ENCODE results near the gene DRG2.

Gene DRG2

DNA sequence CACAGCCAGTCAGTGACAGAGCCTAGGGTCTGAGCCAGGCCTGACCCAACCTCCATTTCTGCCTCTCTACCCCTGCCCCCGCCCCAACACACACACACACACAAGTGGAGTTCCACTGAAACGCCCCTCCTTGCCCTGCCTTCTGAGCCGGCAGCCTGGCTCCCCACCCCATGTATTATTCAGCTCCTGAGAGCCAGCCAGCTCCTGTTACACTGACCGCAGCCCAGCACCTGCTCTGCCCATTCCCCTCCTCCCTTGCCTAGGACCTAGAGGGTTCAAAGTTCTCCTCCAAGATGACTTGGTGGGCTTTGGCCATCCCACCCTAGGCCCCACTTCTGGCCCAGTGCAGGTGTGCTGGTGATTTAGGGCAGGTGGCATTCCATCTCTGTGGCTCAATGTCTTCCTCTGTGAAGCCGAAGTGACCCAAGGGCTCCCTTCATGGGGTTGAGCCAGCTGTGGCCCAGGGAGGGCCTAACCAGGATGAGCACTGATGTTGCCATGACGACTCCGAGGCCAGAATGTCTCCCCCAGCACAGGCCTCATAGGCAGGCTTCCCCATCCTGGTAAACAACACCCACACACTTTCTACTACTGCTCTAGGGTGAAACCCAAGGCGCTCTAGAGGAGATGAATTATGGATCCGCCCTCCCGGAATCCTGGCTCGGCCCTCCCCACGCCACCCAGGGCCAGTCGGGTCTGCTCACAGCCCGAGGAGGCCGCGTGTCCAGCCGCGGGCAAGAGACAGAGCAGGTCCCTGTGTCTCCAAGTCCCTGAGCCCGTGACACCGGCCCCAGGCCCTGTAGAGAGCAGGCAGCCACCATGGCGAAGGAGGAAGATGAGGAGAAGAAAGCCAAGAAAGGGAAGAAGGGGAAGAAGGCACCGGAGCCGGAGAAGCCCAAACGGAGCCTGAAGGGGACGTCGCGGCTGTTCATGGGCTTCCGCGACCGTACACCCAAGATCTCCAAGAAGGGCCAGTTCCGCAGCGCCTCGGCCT is 30.5 kb downstream of the DRG2 start:
- no peak for DNase-seq

DNA sequence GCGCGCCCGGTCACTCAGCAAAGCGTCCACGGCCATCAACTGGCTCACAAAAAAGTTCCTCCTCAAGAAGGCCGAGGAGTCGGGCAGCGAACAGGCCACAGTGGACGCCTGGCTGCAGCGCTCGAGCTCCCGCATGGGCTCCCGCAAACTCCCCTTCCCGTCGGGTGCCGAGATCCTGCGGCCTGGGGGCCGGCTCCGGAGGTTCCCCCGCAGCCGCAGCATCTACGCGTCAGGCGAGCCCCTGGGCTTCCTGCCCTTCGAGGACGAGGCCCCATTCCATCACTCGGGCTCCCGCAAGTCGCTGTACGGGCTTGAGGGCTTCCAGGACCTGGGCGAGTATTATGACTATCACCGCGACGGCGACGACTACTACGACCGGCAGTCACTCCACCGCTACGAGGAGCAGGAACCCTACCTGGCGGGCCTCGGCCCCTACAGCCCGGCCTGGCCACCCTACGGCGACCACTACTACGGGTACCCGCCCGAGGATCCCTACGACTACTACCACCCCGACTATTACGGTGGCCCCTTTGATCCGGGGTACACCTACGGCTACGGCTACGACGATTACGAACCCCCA is 31.5 kb downstream of the DRG2 start:
- no peak for DNase-seq

DNA sequence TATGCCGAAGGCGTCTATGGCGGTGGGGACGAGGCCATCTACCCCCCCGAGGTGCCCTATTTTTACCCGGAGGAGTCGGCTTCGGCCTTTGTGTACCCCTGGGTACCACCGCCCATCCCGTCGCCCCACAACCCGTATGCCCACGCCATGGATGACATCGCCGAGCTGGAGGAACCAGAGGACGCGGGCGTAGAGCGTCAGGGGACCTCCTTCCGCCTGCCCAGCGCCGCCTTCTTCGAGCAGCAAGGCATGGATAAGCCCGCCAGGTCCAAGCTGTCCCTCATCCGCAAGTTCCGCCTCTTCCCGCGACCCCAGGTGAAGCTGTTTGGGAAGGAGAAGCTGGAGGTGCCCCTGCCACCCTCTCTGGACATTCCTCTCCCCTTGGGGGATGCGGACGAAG is 32.2 kb downstream of the DRG2 start:
- no peak for DNase-seq

DNA sequence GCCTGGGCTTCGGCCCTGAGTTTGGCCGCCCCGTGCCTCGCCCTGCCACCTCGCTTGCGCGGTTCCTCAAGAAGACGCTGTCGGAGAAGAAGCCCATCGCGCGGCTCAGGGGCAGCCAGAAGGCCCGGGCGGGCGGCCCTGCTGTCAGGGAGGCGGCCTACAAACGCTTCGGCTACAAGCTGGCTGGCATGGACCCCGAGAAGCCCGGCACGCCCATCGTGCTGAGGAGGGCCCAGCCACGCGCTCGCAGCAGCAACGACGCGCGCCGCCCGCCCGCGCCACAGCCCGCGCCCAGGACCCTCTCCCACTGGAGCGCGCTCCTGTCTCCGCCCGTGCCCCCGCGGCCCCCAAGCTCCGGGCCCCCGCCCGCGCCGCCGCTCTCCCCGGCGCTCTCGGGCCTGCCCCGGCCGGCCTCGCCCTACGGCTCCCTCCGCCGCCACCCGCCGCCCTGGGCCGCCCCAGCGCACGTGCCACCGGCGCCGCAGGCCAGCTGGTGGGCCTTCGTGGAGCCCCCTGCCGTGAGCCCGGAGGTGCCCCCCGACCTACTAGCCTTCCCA is 32.8 kb downstream of the DRG2 start:
- DNase-seq, result no peak

DNA sequence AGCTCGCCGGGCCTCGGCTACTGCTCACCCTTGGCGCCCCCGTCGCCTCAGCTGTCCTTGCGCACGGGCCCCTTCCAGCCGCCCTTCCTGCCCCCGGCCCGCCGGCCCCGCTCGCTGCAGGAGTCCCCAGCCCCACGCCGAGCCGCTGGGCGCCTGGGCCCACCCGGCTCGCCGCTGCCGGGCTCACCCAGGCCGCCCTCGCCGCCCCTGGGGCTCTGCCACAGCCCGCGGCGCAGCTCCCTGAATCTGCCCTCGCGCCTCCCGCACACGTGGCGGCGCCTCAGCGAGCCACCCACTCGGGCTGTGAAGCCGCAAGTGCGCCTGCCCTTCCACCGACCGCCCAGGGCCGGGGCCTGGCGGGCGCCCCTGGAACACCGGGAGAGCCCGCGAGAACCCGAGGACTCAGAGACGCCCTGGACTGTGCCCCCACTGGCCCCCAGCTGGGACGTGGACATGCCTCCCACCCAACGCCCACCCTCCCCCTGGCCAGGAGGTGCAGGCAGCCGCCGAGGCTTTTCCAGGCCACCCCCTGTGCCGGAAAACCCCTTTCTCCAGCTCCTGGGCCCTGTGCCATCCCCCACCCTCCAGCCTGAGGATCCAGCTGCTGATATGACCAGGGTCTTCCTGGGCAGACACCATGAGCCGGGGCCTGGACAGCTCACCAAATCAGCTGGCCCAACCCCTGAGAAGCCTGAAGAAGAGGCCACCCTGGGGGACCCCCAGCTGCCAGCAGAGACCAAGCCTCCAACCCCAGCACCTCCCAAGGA is 33.6 kb downstream of the DRG2 start:
- no peak for DNase-seq

DNA sequence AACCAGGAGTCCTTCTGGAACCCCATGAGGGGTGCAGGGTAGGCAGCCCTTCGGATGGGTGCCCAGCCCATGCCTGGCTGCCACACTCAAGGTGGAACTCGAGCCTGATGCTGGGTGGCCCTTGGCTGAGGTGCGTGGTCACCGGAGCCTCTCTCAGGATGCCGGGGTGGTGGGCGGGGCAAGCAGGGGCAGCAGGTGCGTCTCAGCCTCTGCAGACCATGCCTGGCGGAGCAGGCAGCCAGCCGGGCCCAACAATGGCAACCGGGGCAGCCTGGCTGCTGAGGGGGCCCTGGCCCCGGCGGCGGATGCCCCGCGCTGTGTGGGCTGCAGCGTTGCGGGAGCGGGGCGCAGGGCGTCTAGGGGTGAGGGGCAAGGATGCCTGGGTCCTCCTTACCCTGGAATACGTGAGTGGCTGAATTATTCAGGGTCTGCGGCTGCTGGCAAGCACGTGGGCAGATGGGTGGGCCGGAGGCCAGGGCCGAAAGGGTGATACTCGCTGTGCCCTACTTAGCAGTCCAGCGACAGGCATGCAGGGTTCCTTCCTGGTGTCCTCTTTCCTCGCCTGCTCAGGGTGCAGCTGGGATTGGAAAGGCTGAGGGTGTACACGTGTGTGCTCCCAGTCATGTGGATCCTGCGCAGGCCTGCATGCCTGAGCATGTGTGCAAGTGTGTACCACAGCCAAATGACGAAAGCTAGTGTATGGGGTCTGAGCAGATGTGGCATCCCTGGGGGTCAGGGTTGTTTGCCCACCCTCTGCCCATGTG is 35.4 kb downstream of the DRG2 start:
- DNase-seq, result no peak

DNA sequence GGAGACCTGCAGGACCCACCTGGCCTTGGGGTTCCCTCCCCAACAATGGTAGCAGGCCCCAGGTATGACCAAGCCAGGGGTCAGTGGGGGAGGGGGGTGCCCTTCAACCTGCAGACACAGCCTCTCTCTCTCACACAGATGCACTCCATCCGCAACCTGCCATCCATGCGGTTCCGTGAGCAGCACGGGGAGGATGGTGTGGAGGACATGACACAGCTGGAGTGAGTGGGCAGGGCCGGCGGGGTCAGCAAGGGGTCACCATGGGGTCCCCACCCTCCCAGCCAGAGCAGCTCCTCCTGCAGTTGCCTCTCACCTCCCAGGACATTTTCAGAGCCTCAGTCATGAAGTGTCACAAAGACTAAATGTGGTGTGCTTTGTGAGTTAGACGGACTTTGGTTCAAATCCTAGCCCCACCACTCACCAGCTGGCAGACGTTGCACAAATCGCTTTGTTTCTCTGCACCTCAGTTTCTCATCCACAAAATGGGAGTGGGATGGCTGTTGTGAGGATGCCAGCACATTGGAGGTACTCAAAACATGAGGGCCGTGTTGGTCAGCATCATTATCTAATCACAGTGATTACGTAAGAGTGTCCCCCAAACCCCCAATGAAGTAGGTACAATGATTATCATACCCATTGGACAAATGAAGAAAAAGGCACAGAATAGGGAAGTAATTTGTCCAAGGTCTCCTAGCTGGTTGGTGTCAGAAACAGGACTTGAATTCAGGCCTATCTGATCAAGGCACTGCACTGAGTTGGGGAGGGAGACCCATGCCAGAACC is 36.8 kb downstream of the DRG2 start:
- DNase-seq, result no peak

DNA sequence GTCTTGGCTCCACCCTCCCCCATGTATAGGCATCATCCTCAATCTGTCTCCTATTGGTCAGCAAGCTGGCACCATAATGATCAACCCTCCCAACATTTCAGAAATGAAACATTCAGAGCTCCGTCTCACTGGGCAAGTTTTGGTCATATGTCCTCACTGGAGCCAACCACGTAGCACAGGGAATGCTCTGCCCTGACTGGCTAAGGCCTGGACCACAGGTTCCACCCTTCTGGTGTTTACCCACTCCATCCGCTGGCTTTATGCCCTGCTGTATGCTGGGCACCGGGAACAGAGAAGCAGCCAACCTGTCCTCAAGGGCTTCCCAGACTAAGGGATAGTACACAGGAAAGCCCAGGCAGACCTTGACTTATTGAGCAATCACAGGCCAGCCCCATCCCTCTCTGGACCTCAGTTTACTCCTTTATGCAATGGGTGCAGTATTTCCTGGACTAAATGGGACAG is 41.3 kb downstream of the DRG2 start:
- DNase-seq, result no peak

DNA sequence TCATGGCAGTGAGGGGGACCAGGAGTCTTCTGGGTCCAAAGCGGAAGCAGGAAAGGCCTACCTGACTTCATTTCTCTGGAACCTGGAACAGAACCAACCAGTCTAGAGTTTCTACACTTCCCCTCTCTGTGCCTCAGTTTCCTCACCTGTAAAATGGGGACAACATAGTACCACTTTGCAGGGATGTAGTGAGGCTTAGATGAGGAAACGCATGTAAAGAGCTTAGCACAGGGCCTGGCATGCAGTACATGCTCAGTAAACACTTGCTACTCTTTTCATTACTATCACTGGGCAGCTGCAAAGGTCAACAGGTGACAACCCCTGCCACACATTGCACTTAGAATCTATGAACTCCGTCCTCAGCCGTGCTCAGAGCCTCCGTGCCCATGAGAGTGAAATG is 45.0 kb downstream of the DRG2 start:
- no peak for DNase-seq

DNA sequence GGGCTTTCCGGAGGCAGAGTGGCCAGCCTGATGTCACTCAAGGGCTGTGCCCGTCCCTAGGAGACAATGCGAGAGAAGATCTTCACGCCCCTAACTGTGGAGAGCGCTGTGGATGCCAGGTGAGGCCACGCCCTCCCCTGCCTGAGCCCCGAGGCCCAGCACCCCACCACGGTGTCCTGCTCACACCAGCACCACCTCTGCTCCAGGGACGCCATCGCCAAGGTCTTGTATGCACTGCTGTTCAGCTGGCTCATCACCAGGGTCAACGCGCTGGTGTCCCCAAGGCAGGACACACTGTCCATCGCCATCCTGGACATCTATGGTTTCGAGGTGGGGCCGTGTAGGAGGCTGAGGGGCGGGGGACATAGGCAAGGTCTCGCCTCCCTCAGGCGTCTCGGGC is 48.6 kb downstream of the DRG2 start:
- DNase-seq, result no peak

DNA sequence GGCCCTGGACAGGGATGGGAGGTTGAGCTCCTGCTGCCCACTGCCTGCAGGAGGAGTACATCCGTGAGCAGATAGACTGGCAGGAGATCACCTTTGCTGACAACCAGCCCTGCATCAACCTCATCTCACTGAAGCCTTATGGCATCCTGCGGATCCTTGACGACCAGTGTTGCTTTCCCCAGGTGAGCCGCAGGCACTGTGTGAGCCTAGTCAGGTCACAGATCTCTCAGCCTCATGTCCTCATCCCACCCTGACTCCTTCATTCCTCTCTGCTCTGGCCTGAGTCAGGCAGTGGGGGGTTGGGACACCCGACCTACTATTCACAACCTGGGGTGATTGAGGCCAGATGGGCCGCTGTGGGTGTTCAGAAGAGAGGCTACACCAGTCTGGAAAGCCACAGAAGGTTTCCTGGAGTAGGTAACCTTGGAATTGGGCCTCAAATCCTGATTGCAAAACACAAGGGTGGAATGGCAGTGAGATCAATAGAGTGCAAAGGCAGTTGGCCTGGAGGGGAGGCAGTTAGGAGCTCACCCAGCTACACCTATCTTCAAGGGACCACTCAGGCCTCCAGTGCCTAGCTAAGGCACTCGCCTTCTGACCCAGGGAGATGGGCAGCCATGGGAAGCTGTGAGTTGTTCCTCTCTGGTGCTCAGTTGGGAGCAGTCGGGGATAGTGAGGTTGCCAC is 50.5 kb downstream of the DRG2 start:
- no peak for DNase-seq

DNA sequence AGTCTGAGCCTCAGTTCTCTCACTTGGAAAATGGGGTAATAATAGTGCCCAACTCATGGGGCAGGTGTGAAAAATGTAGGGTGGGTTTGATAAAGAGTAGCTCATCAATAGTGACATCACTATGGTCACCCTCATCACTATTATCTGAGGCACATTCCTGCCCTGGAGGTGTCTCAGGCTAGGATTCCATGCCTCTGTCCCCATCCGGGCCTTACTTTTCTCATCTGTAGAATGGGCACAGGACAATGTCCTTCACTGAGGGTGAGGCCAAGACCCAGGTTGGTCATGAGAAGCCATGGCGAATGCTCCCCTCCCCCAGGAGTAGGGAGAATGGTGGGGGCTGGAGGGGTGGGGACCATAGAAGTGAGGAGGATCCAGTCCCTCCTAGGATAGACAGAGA is 51.3 kb downstream of the DRG2 start:
- DNase-seq, result no peak

DNA sequence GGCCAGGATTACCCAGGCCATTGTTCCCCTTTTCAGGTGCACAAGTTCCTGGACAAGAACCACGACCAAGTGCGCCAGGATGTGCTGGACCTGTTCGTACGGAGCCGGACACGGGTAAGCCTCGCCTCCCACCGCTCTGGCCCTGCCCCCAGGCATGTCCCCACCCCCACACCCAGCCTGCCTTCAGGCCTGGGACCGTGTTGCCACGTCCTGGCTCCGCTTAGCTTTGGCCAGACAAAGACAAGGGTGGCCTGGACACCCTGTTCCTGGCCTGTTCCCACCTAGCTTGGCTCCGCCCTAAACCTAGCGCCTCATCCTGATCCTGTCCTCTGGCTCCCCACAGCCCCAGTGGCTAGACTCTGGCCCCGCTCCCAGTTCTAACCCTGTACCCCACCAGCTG is 51.8 kb downstream of the DRG2 start:
- no peak for DNase-seq

DNA sequence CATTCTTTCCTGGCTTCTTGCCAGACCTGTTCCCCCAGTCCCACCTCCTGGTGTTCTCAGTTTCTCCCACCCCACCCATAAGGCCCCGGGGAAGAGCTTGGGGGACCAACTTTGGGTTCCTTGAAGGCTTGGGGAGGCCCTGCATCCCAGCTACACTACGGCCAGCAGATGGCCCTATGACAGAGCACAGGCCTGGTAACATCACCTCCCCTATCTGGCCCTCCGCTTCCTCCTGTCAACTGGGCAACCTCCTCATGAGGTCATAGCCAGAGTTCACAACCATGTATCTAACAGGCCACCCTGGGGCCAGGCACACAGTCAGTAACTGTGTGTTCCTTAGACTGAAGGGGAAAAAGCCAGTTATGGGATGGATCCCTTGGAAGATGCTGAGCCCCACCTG is 52.2 kb downstream of the DRG2 start:
- no peak for DNase-seq

DNA sequence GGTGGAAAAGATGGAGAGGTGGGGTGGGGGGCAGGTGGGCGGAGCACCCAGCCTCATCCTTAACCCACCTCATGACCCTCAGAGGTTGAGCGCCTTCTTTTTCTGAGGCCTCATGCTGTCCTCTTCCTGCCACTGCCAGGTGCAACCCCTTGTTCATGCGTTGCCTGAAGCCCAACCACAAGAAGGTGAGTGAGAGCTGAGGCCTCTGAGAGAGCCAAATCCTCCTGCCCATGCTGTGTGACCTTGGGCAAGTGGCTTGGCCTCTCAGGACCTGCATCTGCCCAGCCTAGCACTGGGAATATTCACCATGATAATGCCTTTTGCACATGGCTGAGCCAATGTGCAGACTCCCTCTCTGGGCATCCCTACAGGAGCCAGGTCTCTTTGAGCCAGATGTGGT is 52.9 kb downstream of the DRG2 start:
- DNase-seq, result no peak

DNA sequence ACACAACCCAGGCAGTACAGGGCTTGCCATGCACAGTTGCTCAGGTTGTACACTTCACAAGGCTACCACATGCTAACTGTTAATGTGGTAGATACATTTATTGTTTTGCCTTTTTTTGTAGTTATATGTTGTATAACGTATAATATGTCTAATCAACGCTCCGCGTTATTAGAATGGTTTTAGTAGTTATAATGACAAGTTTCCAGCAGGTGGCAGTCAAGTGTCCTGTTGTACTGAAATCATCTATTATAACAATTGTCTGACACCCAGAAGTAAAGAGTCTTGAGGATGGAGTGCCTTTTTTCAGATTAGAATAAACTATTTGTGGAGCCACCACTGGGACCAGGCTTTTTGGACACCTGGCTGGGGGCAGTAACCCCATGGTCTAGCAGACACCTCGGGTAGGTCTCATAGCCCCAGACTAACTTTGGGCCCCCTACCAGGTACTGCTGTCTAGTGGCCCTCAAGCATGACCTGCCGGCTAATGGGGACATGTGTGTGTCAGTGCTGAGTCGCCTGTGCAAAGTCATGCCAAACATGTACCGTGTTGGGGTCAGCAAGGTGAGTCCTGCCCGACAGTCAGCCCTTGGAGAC is 53.6 kb downstream of the DRG2 start:
- DNase-seq, result peak; percentile 39 to 43

DNA sequence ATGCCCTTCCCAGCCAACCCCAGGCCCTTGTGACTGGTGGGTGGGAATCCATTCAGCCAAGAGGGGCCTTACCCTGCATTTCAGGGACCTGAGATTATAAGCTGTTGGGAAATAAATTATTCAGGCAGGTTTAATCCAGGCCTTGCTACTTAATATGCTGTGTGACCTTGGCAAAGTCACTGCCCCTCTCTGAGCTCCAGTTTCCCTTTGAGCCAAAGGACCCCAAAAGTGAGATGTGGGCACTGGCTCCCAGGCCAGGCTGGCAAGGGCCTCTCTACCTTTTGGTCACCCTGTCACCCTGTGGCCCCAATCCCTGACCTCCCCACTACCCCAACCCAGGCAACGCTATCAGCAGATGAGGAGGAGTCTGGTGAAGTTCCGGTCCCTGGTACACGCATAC is 54.7 kb downstream of the DRG2 start:
- no peak for DNase-seq

DNA sequence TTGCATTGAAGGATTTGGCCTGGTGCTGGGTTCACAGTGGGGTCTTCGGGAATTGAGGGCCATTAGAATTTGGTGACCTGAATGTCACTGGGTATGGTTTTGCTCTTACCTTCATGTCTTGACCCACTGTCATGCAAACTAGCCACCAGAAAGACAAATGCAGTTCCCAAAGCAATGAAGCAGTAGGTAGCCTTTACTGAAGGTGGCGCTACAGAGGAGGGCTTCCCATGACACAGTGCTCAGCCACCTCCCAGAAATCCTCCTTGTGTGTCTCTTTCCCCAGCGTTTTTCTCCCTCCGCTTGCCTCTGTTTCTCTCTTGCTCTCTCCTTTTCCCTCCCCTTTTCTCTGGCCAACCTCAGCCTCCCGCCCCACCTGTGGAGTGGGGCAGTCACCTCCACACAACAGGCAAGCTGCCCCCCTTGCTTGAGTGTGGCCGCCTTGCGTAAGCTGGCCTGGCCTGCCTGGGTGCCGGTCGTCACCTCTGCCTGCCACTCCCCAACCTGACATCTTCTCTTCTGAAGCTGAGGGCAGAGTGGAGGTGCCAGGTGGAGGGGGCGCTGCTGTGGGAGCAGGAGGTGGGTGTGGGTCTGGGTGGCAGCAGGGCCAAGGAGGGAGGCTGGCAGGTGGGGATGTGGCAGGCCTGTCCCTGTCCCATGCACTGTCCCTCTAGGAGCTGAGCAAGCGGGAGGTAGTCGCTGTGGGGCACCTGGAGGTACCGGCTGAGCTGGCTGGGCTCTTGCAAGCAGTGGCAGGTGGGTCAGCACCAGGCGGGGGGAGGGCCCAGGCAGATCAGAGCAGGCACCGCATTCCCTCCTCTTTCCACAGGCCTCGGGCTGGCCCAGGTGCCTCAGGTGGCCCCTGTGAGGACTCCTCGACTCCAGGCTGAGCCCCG is 55.5 kb downstream of the DRG2 start:
- DNase-seq, result peak in 1 of 2 experiments; percentile 0

DNA sequence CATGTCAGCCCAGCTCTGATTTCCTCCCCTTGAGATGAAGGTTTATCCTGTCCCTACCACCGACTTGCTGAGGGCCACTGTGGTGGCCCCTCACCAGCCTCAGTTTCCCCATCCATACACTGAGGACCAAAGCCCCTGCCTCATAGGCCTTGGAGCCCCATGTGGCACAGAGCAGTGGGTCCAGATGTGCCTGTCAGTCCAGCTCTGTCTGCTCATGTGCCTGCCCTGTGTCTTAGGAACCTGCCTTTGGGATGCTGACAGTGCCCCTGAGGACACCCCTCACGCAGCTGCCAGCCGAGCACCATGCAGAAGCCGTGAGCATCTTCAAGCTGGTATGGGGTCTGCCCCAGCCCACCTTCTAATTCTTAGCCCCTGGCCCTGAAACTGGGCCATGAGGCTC is 56.5 kb downstream of the DRG2 start:
- DNase-seq, result no peak

DNA sequence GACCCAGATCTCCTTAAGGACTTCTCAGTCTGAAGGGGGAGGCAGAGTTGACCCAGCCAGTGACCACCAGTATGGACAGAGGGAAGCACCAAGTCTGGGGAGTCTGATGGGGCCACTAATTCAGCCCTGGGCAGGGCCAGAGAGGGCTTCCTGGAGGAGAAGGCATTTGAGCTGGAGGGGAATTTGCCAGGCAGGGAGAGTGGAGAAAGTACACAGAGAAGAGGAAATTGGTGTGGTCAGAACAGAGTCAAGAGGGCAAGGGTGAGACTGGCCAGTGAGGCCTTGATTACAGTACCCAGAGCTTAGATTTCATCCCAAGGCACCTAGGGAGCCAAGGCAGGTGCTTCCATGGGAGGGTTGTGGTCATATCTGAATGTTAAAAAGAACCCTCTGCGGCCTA is 57.1 kb downstream of the DRG2 start:
- no peak for DNase-seq

Data from Kasumi-1 (cell line).